Measurements from ENCODE around the gene CECR2.
"Not testable (repeated sequence)": the region's sequence is repeated elsewhere in the genome, so short reads cannot be mapped to it uniquely, and the experiment has no call there.

Gene CECR2

DNA sequence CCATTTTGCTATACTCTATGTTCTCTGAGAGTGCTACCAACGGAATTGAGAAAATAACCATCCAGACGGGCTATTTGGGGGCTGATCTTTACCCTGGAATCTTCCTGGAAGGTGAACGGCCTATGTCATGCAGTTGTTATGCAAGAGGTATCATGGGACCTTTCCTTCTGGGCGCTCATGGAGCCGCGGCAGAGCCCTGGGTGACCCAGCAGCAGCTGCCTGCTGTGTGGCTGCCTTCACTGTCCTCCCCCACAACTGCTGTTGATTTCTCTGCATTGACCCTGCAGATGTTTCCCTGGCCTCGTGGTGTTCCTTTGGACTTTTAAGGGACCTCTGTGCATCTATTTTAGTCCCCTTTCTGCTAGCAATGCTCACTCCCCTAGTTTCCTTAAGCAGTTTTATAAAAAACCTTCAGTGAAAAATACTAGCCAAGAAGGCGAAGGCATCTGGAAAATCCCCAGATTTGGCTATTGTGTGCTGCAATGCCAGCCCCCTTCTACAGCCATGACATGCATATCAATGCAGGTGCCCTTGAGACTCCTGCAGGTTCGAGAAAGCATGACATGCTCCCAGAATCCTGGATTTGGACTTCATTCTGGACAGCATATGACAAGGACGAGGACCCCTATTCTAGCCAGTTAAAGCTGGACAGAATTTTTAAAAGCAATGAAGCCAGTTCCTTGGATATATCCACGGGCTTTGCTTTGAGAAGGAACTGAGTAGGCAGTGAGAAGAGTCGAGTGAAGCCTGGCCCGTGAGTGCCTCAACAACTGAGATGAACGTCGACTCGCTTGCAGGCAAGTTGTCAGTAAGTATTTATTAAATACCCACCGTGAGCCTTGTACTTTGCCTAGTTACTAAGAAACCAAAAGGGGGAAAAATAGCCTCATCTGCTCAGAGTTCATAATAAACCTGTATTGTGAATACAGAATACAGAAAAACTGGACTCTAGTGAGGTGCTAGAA, 193.9 kb downstream of the CECR2 start, which contains the start of gene SLC25A18:
Gene SLC25A18 (plus strand): TSS at position 593 of the 965 bp plus-strand sequence. CDS start 16,447 bp downstream, outside the sequence.
- H3K4me1 Mint-ChIP-seq, result no peaks in the 10 kb centered on the region
- no peak for ATAC-seq
- H3K36me3 Mint-ChIP-seq (ENCODE audit: low read depth), result no peaks in the 10 kb centered on the region
- peaks cover 4% of the 10 kb centered on the region for H3K27me3 Mint-ChIP-seq
- no peak within 1 kb of the TSS for H3K4me3 Mint-ChIP-seq
- H3K27ac Mint-ChIP-seq, result no peak within 1 kb of the TSS
- DNase-seq, result no peak
- H3K9me3 Mint-ChIP-seq, result no peaks in the 10 kb centered on the region

DNA sequence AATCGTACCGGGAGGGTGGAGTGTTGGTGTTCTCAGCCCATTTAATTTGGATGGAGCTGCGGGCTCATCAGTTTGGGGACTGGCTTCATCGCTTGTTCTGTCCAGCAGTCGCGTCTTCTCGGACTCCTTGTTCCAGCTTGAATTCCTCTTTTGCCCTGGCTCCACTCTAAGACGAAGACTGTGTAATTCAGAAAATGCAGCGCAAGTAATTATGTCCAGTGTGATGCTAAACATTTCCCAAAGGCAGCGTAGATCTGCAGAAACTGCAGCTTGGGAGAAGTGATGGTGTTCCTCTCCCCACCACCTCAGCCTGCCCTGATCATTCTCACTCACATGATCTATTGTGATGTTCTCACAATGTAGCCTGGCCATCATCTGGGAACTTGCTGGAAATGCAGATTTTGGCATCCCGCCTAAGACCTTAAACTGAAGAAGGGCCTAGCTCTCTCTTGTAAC, 194.7 kb downstream of the CECR2 start:
- Mint-ChIP-seq H3K36me3 (ENCODE audit: low read depth) (no peaks in the 10 kb centered on the region), H3K27me3 (peaks cover 6% of the 10 kb centered on the region), H3K4me3 (no peak overlapping the region), H3K4me1 (no peaks in the 10 kb centered on the region), H3K9me3 (no peaks in the 10 kb centered on the region), H3K27ac (no peak overlapping the region)
- ATAC-seq (no peak), DNase-seq (no peak)

- not testable (repeated sequence) for H3K27me3 Mint-ChIP-seq; H3K36me3 Mint-ChIP-seq (ENCODE audit: low read depth)
Measured at GRCh38 chr22:17566016-17566687, 196.9 kb downstream of the CECR2 start.

DNA sequence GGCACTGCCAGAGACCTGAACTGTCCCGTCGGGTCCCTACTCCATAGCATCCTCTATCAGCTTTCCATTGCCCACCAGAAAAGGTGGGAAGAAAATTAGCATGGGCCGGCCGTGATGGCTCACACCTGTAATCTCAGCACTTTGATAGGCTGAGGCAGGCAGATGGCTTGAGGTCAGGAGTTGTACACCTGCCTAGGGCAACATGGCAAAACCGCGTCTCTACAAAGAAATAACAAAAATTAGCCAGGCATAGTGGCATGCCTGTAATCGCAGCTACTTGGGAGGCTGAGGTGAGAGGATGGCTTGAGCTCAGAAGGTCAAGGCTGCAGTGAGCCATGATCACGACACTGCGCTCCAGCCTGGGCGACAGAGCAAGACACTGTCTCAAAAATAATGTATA, 197.5 kb downstream of the CECR2 start:
- ATAC-seq (no peak), DNase-seq (no peak)
- Mint-ChIP-seq H3K27me3 (peaks cover 3% of the 10 kb centered on the region), H3K27ac (no peak overlapping the region), H3K4me1 (no peaks in the 10 kb centered on the region), H3K4me3 (no peak overlapping the region), H3K9me3 (no peaks in the 10 kb centered on the region), H3K36me3 (ENCODE audit: low read depth) (no peaks in the 10 kb centered on the region)

More at GRCh38 chr22:17566016-17566687, 196.9 kb downstream of the CECR2 start:
- not testable (repeated sequence) for H3K4me1 Mint-ChIP-seq, DNase-seq, ATAC-seq, H3K9me3 Mint-ChIP-seq, H3K27ac Mint-ChIP-seq, H3K4me3 Mint-ChIP-seq

DNA sequence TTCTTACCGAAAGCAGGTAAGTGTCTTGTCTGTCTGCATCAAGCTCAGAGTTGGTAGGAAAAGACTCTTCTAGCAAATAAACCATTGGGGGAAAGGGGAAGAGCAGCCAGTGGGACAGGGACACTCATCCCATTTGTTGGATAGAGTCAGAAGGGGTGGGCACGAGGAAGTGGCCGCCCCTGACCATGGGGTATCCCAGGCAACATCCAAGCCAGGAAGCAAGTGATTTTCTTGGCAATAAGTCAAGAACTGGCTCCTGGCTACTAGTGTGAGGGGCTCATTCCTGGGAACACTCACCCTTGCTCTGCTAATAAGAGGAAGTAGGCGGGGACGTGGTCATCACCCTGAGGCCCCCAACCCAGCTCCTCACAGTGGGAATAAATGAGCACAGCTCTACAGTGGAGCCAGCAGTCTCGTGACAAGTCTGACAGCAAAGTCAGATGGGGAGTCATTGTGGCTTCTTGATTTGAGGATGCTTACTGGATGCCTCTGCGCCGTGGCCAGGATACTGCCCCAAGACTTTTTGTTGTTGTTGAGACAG, 200.8 kb downstream of the CECR2 start:
- Mint-ChIP-seq H3K36me3 (ENCODE audit: low read depth) (no peaks in the 10 kb centered on the region), H3K4me1 (no peaks in the 10 kb centered on the region), H3K27me3 (peaks cover 3% of the 10 kb centered on the region), H3K4me3 (no peak overlapping the region), H3K27ac (no peak overlapping the region), H3K9me3 (no peaks in the 10 kb centered on the region)
- DNase-seq (no peak), ATAC-seq (no peak)

DNA sequence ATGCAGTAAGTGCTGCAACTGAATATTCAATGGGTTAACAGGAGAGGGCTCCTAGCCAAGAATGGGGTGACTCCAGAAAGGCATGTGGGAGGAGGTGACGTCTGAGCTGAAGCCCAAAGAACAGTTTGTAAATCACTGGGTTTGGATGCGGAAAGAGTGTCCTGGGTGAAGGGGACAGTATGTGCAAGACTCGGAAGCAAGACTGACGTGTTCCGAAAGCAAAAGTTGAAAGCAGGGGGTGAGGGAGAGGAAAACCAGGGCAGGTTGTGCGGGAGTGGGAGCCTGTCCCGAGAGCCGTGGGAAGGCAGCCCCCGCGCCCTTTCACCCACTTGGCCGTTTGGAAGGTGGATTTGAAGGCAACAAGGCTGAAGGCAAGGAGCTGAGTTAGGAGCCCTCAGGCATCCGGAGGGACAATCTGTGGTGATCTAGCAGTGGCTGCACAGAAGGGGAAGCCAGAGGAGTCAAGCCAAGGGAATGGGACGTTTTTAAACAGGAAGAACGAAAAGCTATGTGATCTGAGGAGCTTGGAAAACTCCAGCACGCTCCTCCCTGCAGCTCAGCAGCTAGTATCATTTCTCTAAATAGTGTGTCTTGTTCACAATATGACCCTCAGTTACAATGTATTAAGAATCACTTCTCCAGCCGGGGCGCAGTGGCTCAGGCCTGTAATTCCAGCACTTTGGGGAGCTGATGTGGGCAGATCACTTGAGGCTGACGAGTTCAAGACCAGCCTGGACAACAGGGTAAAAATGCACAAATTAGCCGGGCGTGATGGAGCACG, 201.8 kb downstream of the CECR2 start:
- H3K36me3 Mint-ChIP-seq (ENCODE audit: low read depth), result no peaks in the 10 kb centered on the region
- no peak for ATAC-seq
- H3K4me3 Mint-ChIP-seq, result no peak overlapping the region
- H3K4me1 Mint-ChIP-seq, result no peaks in the 10 kb centered on the region
- H3K27me3 Mint-ChIP-seq, result peaks cover 3% of the 10 kb centered on the region
- H3K9me3 Mint-ChIP-seq, result no peaks in the 10 kb centered on the region
- no peak for DNase-seq
- no peak overlapping the region for H3K27ac Mint-ChIP-seq

DNA sequence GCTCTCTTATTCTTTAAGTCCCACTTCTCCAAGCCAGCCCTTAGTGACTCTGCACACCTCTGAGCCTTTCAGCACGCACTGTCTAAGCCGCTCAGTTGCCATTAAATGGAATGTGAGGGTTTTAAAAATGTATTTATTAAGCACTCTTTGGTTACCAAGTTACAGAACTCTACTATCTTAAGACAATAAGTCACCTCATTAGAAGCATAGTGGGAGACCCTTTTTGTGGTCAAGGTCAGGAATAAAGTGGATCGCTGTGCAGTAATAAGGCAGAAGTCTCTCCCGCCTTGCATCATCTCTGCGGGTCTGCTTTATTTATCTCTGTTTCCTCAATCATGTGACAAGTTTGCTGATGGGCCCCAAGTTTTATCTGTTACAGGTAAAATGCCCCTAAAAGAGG, 205.9 kb downstream of the CECR2 start:
- H3K27me3 Mint-ChIP-seq, result peaks cover 2% of the 10 kb centered on the region
- H3K36me3 Mint-ChIP-seq (ENCODE audit: low read depth), result no peaks in the 10 kb centered on the region
- no peaks in the 10 kb centered on the region for H3K9me3 Mint-ChIP-seq
- H3K27ac Mint-ChIP-seq, result no peak overlapping the region
- no peak overlapping the region for H3K4me3 Mint-ChIP-seq
- DNase-seq (no peak), ATAC-seq (no peak)
- no peaks in the 10 kb centered on the region for H3K4me1 Mint-ChIP-seq

DNA sequence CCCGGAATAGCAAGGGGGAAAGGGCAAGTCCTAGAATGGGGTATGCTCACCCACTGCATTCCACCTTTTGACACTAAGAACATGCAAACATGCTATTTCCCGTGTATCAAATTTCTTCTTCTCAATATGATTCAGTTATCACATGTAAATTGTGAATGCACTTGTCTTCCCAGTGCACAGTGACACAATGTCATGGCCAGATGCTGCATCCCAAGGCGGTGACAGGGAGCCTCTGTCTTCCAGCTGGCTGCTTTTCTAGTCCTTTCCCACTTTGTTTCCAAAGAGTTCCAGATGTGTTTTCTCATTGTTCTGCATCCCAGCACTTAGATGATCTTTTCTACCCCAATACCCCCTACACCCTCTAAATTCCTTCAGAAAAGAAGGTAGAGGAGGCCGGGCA, 206.4 kb downstream of the CECR2 start:
- Mint-ChIP-seq H3K27me3 (peaks cover 2% of the 10 kb centered on the region), H3K36me3 (ENCODE audit: low read depth) (no peaks in the 10 kb centered on the region), H3K4me1 (no peaks in the 10 kb centered on the region), H3K9me3 (no peaks in the 10 kb centered on the region), H3K4me3 (no peak overlapping the region), H3K27ac (no peak overlapping the region)
- no peak for DNase-seq
- no peak for ATAC-seq

DNA sequence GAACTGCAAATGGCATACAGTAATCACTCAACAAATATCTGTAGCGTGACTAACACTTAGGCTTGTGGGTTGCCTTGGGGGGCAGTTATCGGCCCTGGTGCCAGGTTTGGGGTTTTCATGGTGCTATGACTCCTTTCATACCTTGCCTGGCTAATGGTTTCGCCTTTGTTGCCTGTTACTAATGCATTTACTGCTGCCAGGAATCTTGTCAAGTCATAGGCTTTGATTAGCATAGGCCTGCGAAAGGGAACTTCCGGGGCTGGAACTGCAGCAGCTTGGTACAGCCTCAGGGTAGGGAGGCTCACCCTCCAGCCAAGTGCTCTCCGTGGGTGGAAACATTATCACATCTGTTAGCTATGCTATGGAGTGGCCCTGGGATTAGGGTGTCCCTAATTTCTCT, 207.2 kb downstream of the CECR2 start:
- Mint-ChIP-seq H3K27ac (no peak overlapping the region), H3K4me3 (no peak overlapping the region), H3K36me3 (ENCODE audit: low read depth) (no peaks in the 10 kb centered on the region), H3K4me1 (no peaks in the 10 kb centered on the region), H3K27me3 (peaks cover 2% of the 10 kb centered on the region), H3K9me3 (no peaks in the 10 kb centered on the region)
- ATAC-seq (peak; percentile 24), DNase-seq (no peak)

DNA sequence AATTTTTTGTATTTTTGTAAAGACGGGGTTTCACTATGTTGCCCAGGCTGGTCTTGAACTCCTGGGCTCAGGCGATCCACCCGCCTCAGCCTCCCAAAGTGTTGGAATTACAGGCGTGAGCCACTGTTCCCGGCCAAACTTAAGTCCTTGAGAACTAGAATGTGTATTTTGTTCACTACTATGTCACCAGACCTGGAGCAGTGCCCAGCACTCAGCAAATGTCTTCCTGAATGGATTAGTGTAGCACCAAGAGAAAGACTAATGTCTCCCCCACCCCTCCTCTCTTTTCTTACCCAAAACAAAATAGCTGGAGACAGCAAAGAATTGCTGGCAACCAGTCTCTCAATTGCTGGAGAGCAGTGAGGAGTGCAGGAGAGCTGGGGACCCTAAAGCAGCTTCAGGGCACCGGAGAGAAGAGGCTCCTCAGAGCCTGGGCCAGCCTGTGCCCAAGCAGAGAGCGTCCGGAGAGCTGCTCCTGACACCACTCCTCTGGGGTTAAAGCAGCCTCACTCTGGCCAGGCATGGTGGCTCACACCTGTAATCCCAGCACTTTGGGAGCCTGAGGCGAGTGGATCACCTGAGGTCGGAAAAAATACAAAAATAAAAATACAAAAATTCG, 209.0 kb downstream of the CECR2 start:
- Mint-ChIP-seq H3K4me1 (no peaks in the 10 kb centered on the region), H3K27me3 (peaks cover 2% of the 10 kb centered on the region), H3K36me3 (ENCODE audit: low read depth) (no peaks in the 10 kb centered on the region), H3K27ac (no peak overlapping the region), H3K9me3 (no peaks in the 10 kb centered on the region), H3K4me3 (no peak overlapping the region)
- DNase-seq (no peak), ATAC-seq (no peak)

DNA sequence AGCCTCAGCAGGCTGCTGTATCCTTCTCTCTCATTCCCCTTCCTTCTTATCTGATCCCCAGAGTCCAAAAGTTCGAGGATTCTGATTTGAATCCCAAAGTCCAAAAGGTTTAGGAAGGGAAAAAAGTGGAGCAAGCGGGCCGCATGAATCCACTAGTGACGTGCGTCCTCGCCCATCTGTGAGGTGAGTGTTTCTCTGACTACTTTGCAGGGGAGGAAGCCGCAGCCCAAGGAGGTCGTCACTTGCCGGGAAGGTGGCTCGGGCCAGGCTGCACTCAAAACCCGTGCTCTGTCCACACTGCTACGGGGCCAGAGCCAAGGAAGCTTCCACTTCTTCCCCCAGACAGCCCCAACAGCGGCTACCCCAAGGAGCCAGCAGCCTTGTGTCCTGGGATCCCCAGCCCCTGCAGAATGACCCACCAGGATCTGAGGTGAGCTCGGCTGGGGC, 210.3 kb downstream of the CECR2 start:
- Mint-ChIP-seq H3K4me3 (no peak overlapping the region), H3K27me3 (peaks cover 2% of the 10 kb centered on the region), H3K27ac (no peak overlapping the region), H3K36me3 (ENCODE audit: low read depth) (no peaks in the 10 kb centered on the region), H3K9me3 (no peaks in the 10 kb centered on the region), H3K4me1 (no peaks in the 10 kb centered on the region)
- ATAC-seq (no peak), DNase-seq (no peak)

DNA sequence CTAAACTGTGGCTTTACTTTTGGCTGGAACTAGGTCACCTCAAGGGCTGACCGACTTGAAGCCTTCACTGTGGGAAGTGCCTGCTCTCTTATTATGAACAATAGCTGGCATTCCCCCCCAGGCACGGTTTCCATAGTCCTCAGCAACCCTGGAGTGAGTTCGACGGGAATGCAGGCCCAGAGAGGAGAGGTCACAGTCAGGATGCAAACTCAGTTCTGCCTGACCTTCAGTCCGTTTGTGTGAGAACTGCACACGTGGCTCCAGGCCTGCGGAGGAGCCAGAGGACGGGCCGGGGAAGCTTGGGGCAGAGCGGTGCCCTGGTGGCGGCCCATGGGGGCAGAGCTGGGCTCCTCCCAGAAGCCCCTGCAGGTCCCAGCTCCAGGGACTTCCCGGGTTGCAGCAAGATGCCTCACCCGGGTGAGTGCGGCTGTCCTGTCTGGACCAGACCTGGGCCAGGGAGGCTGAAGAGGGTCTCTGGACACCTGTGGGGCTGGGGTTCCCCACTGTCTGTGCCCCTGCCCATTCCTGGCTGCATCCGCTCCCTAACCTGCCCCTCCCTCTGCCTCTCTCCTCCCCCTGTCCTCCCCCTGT, 211.3 kb downstream of the CECR2 start:
- no peaks in the 10 kb centered on the region for H3K9me3 Mint-ChIP-seq
- H3K4me3 Mint-ChIP-seq, result no peak overlapping the region
- no peak for DNase-seq
- H3K27ac Mint-ChIP-seq, result no peak overlapping the region
- no peaks in the 10 kb centered on the region for H3K36me3 Mint-ChIP-seq (ENCODE audit: low read depth)
- H3K4me1 Mint-ChIP-seq, result no peaks in the 10 kb centered on the region
- H3K27me3 Mint-ChIP-seq, result peaks cover 2% of the 10 kb centered on the region
- no peak for ATAC-seq

GRCh38 chr22:17581056-17581455, 211.8 kb downstream of the CECR2 start:
- no peaks in the 10 kb centered on the region for H3K9me3 Mint-ChIP-seq
- H3K27me3 Mint-ChIP-seq, result peaks cover 2% of the 10 kb centered on the region
- no peak for ATAC-seq
- no peak for DNase-seq
- H3K4me1 Mint-ChIP-seq, result no peaks in the 10 kb centered on the region
- no peak overlapping the region for H3K27ac Mint-ChIP-seq
- H3K36me3 Mint-ChIP-seq (ENCODE audit: low read depth), result no peaks in the 10 kb centered on the region
- H3K4me3 Mint-ChIP-seq, result no peak overlapping the region
